Measurements from ENCODE around the gene CCDC13. TPM values are rescaled to one million over a fixed set of nuclear protein-coding genes. Genes with fewer than 3 reads are reported as not detected.

CCDC13 gene
- total RNA-seq, 1 donor from 2014 or later: 1.3 TPM

- Histone ChIP-seq H3K27ac (ENCODE audit: low read depth, low read length) (peak overlapping the region; percentile 83), H3K36me3 (ENCODE audit: insufficient read depth, low read length) (no peaks in the 10 kb centered on the region), H3K4me1 (ENCODE audit: insufficient read depth, low read length) (peaks cover 14% of the 10 kb centered on the region), H3K79me2 (ENCODE audit: insufficient read depth, low read length) (peaks cover 42% of the 10 kb centered on the region), H2AFZ (ENCODE audit: low read depth, low read length) (peak overlapping the region; percentile 99), H3K4me2 (ENCODE audit: low read length) (peak overlapping the region; percentile 94), H4K20me1 (ENCODE audit: insufficient read depth, low read length) (peaks cover 28% of the 10 kb centered on the region), H3K9ac (ENCODE audit: low read length) (peak overlapping the region; percentile 96), H3K9me3 (ENCODE audit: insufficient read depth, low read depth, low read length) (no peaks in the 10 kb centered on the region), H3K27me3 (ENCODE audit: insufficient read depth, low read length) (peaks cover 3% of the 10 kb centered on the region), H3K4me3 (ENCODE audit: insufficient read depth, low read depth, low read length) (peak overlapping the region; percentile 93)
- no peak for TF ChIP-seq EZH2 (IDR thresholded peaks at IDR 0.05; ENCODE audit: insufficient read depth, low read length)
- TF ChIP-seq CTCF (IDR thresholded peaks at IDR 0.05; ENCODE audit: insufficient read depth, low read depth, low read length): no peak
- Mint-ChIP-seq H3K36me3 (ENCODE audit: low read depth, unreplicated experiment) (no peaks in the 10 kb centered on the region), H3K4me1 (ENCODE audit: low read depth, unreplicated experiment) (peaks cover 18% of the 10 kb centered on the region), H3K27ac (ENCODE audit: unreplicated experiment) (peak overlapping the region; percentile 41), H3K9me3 (ENCODE audit: unreplicated experiment) (peaks cover 2% of the 10 kb centered on the region), H3K27me3 (ENCODE audit: low read depth, unreplicated experiment) (peaks cover 2% of the 10 kb centered on the region), H3K4me3 (ENCODE audit: unreplicated experiment) (peak overlapping the region; percentile 99)
- no peak for FAIRE-seq
- DNase-seq (ENCODE audit: low read depth): no peak
These were observed 31.7 kb upstream of the CCDC13 start for GRCh38 chr3:42804831-42805132.

- Histone ChIP-seq H3K36me3 (ENCODE audit: insufficient read depth, low read length) (no peaks in the 10 kb centered on the region), H3K4me3 (ENCODE audit: insufficient read depth, low read depth, low read length) (peak within 1 kb of the TSS; percentile 93), H2AFZ (ENCODE audit: low read depth, low read length) (peak within 1 kb of the TSS; percentile 99), H4K20me1 (ENCODE audit: insufficient read depth, low read length) (peaks cover 33% of the 10 kb centered on the region), H3K27ac (ENCODE audit: low read depth, low read length) (peak within 1 kb of the TSS; percentile 83), H3K9me3 (ENCODE audit: insufficient read depth, low read depth, low read length) (no peaks in the 10 kb centered on the region), H3K4me2 (ENCODE audit: low read length) (peak within 1 kb of the TSS; percentile 94), H3K27me3 (ENCODE audit: insufficient read depth, low read length) (peaks cover 1% of the 10 kb centered on the region), H3K79me2 (ENCODE audit: insufficient read depth, low read length) (peaks cover 48% of the 10 kb centered on the region), H3K4me1 (ENCODE audit: insufficient read depth, low read length) (peaks cover 14% of the 10 kb centered on the region), H3K9ac (ENCODE audit: low read length) (peak within 1 kb of the TSS; percentile 96)
- Mint-ChIP-seq H3K4me1 (ENCODE audit: low read depth, unreplicated experiment) (peaks cover 18% of the 10 kb centered on the region), H3K4me3 (ENCODE audit: unreplicated experiment) (peak within 1 kb of the TSS; percentile 99), H3K27me3 (ENCODE audit: low read depth, unreplicated experiment) (peaks cover 2% of the 10 kb centered on the region), H3K36me3 (ENCODE audit: low read depth, unreplicated experiment) (no peaks in the 10 kb centered on the region), H3K9me3 (ENCODE audit: unreplicated experiment) (peaks cover 2% of the 10 kb centered on the region), H3K27ac (ENCODE audit: unreplicated experiment) (peak within 1 kb of the TSS; percentile 90)
- TF ChIP-seq CTCF (IDR thresholded peaks at IDR 0.05; ENCODE audit: insufficient read depth, low read depth, low read length): no peak
- TF ChIP-seq EZH2 (IDR thresholded peaks at IDR 0.05; ENCODE audit: insufficient read depth, low read length): no peak
- DNase-seq (ENCODE audit: low read depth) (peak; percentile 89), FAIRE-seq (no peak)
These were observed 31.2 kb upstream of the CCDC13 start, which contains the start of gene HIGD1A for GRCh38 chr3:42804106-42804830. TSS of gene HIGD1A (minus strand) at chr3:42804490. CDS start at chr3:42794253, 10,237 bp downstream.
